Measurements from ENCODE around the gene LRRTM4. TPM values are rescaled to one million over a fixed set of nuclear protein-coding genes. Genes with fewer than 3 reads are reported as not detected.

LRRTM4 gene
- polyA plus RNA-seq, 1 experiment = not detected

GRCh38 chr2:76984359-76984758, 537.8 kb downstream of the LRRTM4 start:
- POLR2A ChIA-PET = no interaction called here
- no peaks in the 10 kb centered on the region for H3K27me3 ChIP-seq (ENCODE audit: control insufficient read depth, insufficient read depth, low read length)
- CTCF ChIA-PET = no interaction called here
- no peak overlapping the region for H3K4me3 ChIP-seq (ENCODE audit: low read depth, low read length)
- H3K36me3 ChIP-seq (ENCODE audit: control insufficient read depth, insufficient read depth, low read length) = no peaks in the 10 kb centered on the region
- no peak for TF ChIP-seq CTCF (IDR thresholded peaks at IDR 0.05; ENCODE audit: insufficient read depth, low read depth, low read length)
- no peak for DNase-seq (ENCODE audit: low read depth)

GRCh38 chr2:76980067-76980787, 541.9 kb downstream of the LRRTM4 start:
- CTCF ChIA-PET = no interaction called here
- no peak for DNase-seq (ENCODE audit: low read depth)
- Histone ChIP-seq H3K36me3 (ENCODE audit: control insufficient read depth, insufficient read depth, low read length) (no peaks in the 10 kb centered on the region), H3K27me3 (ENCODE audit: control insufficient read depth, insufficient read depth, low read length) (no peaks in the 10 kb centered on the region), H3K4me3 (ENCODE audit: low read depth, low read length) (no peak overlapping the region)
- POLR2A ChIA-PET = no interaction called here
- TF ChIP-seq CTCF (IDR thresholded peaks at IDR 0.05; ENCODE audit: insufficient read depth, low read depth, low read length) = no peak

GRCh38 chr2:76977846-76978727, 544.1 kb downstream of the LRRTM4 start:
- TF ChIP-seq CTCF (IDR thresholded peaks at IDR 0.05; ENCODE audit: insufficient read depth, low read depth, low read length) = no peak
- POLR2A ChIA-PET = no interaction called here
- CTCF ChIA-PET = no interaction called here

GRCh38 chr2:76975752-76976151, 546.4 kb downstream of the LRRTM4 start:
- no peak for TF ChIP-seq CTCF (IDR thresholded peaks at IDR 0.05; ENCODE audit: insufficient read depth, low read depth, low read length)
- DNase-seq (ENCODE audit: low read depth) = no peak
- Histone ChIP-seq H3K27me3 (ENCODE audit: control insufficient read depth, insufficient read depth, low read length) (no peaks in the 10 kb centered on the region), H3K36me3 (ENCODE audit: control insufficient read depth, insufficient read depth, low read length) (no peaks in the 10 kb centered on the region), H3K4me3 (ENCODE audit: low read depth, low read length) (no peak overlapping the region)
- POLR2A ChIA-PET = no interaction called here
- CTCF ChIA-PET = no interaction called here

More at GRCh38 chr2:76977846-76978727, 544.1 kb downstream of the LRRTM4 start:
- DNase-seq (ENCODE audit: low read depth) = no peak
- H3K36me3 ChIP-seq (ENCODE audit: control insufficient read depth, insufficient read depth, low read length) = no peaks in the 10 kb centered on the region
- H3K27me3 ChIP-seq (ENCODE audit: control insufficient read depth, insufficient read depth, low read length) = no peaks in the 10 kb centered on the region
- no peak overlapping the region for H3K4me3 ChIP-seq (ENCODE audit: low read depth, low read length)

- POLR2A ChIA-PET = no interaction called here
- Histone ChIP-seq H3K36me3 (ENCODE audit: control insufficient read depth, insufficient read depth, low read length) (no peaks in the 10 kb centered on the region), H3K27me3 (ENCODE audit: control insufficient read depth, insufficient read depth, low read length) (no peaks in the 10 kb centered on the region), H3K4me3 (ENCODE audit: low read depth, low read length) (no peak overlapping the region)
- no peak for TF ChIP-seq CTCF (IDR thresholded peaks at IDR 0.05; ENCODE audit: insufficient read depth, low read depth, low read length)
- DNase-seq (ENCODE audit: low read depth) = no peak
- CTCF ChIA-PET = no interaction called here
These were observed 548.6 kb downstream of the LRRTM4 start for GRCh38 chr2:76973610-76974009.

Measured in BJ (cell line).